K562 (cell line): ENCODE data around the gene MRM2. TPM values are rescaled to one million over a fixed set of nuclear protein-coding genes. Genes with fewer than 3 reads are reported as not detected.

Source experiments
- CREM ChIP-seq: IDR thresholded peaks from 2 replicates; pipeline ENCODE4 v1.6.1; 2014; ENCODE audit warnings: antibody characterized with exemption, low read depth
- CTCF ChIP-seq, 3 experiments: IDR thresholded peaks in 2 of 3; conservative IDR thresholded peaks in 1 of 3; 2 replicates each; pipeline ENCODE4 v1.5.1; 2011 to 2012; ENCODE audit warnings: low read length in 3 of 3, mild to moderate bottlenecking in 3 of 3, control low read depth in 2 of 3, improper control_type of control experiment in 1 of 3, inconsistent platforms in 1 of 3, low read depth in 1 of 3, mixed read lengths in 1 of 3, moderate library complexity in 1 of 3; ENCODE audit not compliant: insufficient read depth in 2 of 3
- HDGF ChIP-seq: fragments of 450-650 bp; IDR thresholded peaks from 2 replicates; pipeline ENCODE4 v1.6.1; 2016
- JUND ChIP-seq, 2 experiments: IDR thresholded peaks; 2 replicates in 1 of 2; 3 replicates in 1 of 2; pipeline ENCODE4 v1.6.1; 2011; ENCODE audit warnings: borderline replicate concordance in 2 of 2, low read depth in 2 of 2, low read length in 2 of 2, improper control_type of control experiment in 1 of 2, missing biosample characterization in 1 of 2, missing genetic modification characterization in 1 of 2, missing genetic modification reagents in 1 of 2
- MXI1 ChIP-seq: IDR thresholded peaks from 2 replicates; pipeline ENCODE4 v1.6.1; 2011; ENCODE audit warnings: low read depth, mild to moderate bottlenecking, improper control_type of control experiment, low read length
- NONO ChIP-seq, 2 experiments: fragments of 200-400 bp in 1 of 2; fragments of 450-650 bp in 1 of 2; formaldehyde crosslinking in 1 of 2; IDR thresholded peaks; 2 replicates each; pipeline ENCODE4 v1.6.1; 2017; ENCODE audit warnings: low read depth in 2 of 2, mild to moderate bottlenecking in 2 of 2, moderate library complexity in 2 of 2, low read length in 1 of 2
- TFE3 ChIP-seq: fragments of 450-650 bp; formaldehyde crosslinking; IDR thresholded peaks from 2 replicates; pipeline ENCODE4 v1.4.0; 2020; ENCODE audit warnings: mild to moderate bottlenecking, mixed read lengths
- ZBTB11 ChIP-seq, 3 experiments: fragments of 200-800 bp in 1 of 3; fragments of 250-450 bp in 1 of 3; fragments of 450-650 bp in 1 of 3; sonication (Bioruptor Pico) in 1 of 3; sonication (Bioruptor generic) in 1 of 3; formaldehyde crosslinking in 1 of 3; IDR thresholded peaks; 2 replicates each; pipeline versions ENCODE4 v1.6.1 to v1.8.0; 2016 to 2022; ENCODE audit warnings: mild to moderate bottlenecking in 2 of 3, missing genetic modification characterization in 2 of 3, missing compliant biosample characterization in 1 of 3, moderate library complexity in 1 of 3
- ZBTB26 ChIP-seq: fragments of 450-650 bp; formaldehyde crosslinking; IDR thresholded peaks from 2 replicates; pipeline ENCODE4 v1.4.0; 2022; ENCODE audit warnings: missing genetic modification characterization
- ZBTB49 ChIP-seq: sonication (generic); formaldehyde crosslinking; IDR thresholded peaks from 2 replicates; pipeline ENCODE4 v1.8.0; 2022; ENCODE audit warnings: missing genetic modification reagents, mild to moderate bottlenecking, borderline replicate concordance
- ZNF217 ChIP-seq: sonication (generic); formaldehyde crosslinking; IDR thresholded peaks from 2 replicates; pipeline ENCODE4 v1.8.0; 2022; ENCODE audit warnings: mild to moderate bottlenecking, missing genetic modification reagents
- polyA plus RNA-seq, 8 experiments: library from polyadenylated mRNA; depleted of rRNA in 4 of 8; stranded (reverse) in 5 of 8; unstranded in 3 of 8; fragments of >200 nt; fragmentation: Nextera tagmentation in 2 of 8; fragmentation: Illumina TruSeq in 1 of 8; extraction: Ambion mirVana in 2 of 8; extraction: Trizol in 1 of 8; gene quantifications; 2 replicates each; pipeline versions ENCODE4 v1.2.1 to v1.2.3, GENCODE V29; 2011 to 2014; ENCODE audit warnings: inconsistent platforms in 1 of 8, missing spikeins in 1 of 8
- total RNA-seq, 7 experiments: library from RNA; depleted of rRNA in 6 of 7; stranded (reverse); fragments of >200 nt in 6 of 7; fragmentation: Illumina TruSeq in 2 of 7; extraction: Trizol in 2 of 7; gene quantifications; 2 replicates each; pipeline versions ENCODE4 v1.2.1 to v1.2.3, GENCODE V29; 2011 to 2021; ENCODE audit warnings: low replicate concordance in 1 of 7

MRM2 gene
- total and polyA plus RNA-seq, 9 of the 15 experiments (the other 6 are each of a cell fraction or from before 2014, with no cell fraction given) = 32.4 to 116 (median 50.5) TPM

- TF ChIP-seq ZBTB11 (CRISPR knock-in tag; IDR thresholded peaks at IDR 0.05) (peak in 2 of 3 experiments; percentile 69 to 88; a peak in 5 of 6 replicates), CREM (peak; percentile 84), HDGF (no peak), ZNF217 (no peak), ZBTB49 (CRISPR knock-in tag) (no peak), NONO (IDR thresholded peaks at IDR 0.05; ENCODE audit: low read depth in 2 of 2, low read length in 1 of 2) (peak; percentile 56 to 84; a peak in 3 of 4 replicates), CTCF (IDR thresholded peaks at IDR 0.05 in 2 of 3, conservative IDR thresholded peaks at IDR 0.05 in 1 of 3; ENCODE audit: insufficient read depth in 2 of 3, low read depth in 1 of 3, low read length in 3 of 3) (no peak), MXI1 (peak; percentile 55; the same call in 1 of the 2 replicates), JUND (IDR thresholded peaks at IDR 0.05; ENCODE audit: borderline replicate concordance, low read depth, low read length) (peak; percentile 40; the same call in 1 of the 2 replicates), JUND (tag; IDR thresholded peaks at IDR 0.05; ENCODE audit: borderline replicate concordance, low read depth, low read length) (no peak), TFE3 (CRISPR knock-in tag) (no peak), ZBTB26 (0 out of 2 replicates have a peak, but pooled peaks have one; percentile 62)
Measured at GRCh38 chr7:2241580-2242540, at the start of gene MRM2, which contains the start of gene NUDT1 (continued).
